GM18499 (cell line): Measurements from ENCODE around the gene UBE2K.
"Not testable (repeated sequence)": the region's sequence is repeated elsewhere in the genome, so short reads cannot be mapped to it uniquely, and the experiment has no call there.

Source experiments
- ATAC-seq: cut with Tn5 transposase; IDR thresholded peaks from one replicate; pipeline ENCODE4 v1.9.1; 2021; ENCODE audit warnings: moderate number of reproducible peaks; ENCODE audit not compliant: insufficient read depth, unreplicated experiment

The UBE2K gene

DNA sequence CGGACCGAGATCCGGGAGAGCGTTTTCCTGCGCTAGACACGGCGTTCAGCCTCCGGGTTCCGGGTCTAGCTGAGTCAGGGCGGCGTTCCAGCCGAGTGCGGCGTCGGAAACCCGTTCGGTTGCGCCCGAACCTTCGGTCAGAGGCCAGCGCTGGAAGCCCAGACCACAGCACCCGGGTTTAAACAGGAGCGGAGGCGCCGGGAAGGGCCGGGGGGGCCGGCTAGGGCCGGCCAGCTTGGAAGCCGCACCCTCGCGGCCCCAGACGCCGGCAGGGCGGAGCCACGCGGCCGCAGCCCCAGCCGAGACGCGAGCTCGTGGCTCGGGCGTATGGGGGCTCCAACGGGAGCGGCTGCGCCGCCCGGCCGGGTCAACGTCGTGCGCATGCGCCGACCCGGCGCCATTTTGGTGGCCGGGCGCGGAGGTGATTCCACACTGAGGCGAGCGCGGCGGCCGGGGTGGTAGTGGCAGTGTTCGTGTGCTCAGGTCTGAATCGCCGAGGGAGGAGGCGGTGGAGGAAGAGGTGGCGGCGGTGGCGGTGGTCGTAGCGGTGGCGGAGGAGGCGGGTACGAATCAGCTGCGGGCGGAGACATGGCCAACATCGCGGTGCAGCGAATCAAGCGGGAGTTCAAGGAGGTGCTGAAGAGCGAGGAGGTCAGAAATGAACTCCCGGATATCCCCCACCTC, at the start of gene UBE2K:
Gene UBE2K, plus strand, starts transcription at position 397 of the 684 bp plus-strand sequence. Its CDS starts 192 bp downstream, at position 589.
- ATAC-seq = peak; percentile 38

DNA sequence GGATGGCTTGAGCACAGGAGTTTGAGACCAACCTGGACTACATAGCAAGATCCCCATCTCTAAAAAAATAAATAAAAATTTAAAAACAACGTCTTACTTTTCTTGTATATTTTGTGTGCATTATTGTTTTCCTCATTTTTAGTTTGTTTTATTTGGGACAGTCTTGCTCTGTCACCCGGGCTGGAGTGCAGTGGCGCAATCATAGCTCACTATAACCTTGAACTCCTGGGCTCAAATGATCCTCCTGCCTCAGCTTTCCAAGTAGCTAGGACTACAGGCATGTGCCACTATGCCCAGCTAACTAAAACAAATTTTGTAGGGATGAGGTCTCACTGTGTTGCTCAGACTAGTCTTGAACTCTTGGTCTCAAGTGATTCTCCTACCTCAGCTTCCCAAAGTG, 49.7 kb upstream of the UBE2K start:
- no peak for ATAC-seq

- no peak for ATAC-seq
Observed at GRCh38 chr4:39648827-39649558, 48.9 kb upstream of the UBE2K start.

DNA sequence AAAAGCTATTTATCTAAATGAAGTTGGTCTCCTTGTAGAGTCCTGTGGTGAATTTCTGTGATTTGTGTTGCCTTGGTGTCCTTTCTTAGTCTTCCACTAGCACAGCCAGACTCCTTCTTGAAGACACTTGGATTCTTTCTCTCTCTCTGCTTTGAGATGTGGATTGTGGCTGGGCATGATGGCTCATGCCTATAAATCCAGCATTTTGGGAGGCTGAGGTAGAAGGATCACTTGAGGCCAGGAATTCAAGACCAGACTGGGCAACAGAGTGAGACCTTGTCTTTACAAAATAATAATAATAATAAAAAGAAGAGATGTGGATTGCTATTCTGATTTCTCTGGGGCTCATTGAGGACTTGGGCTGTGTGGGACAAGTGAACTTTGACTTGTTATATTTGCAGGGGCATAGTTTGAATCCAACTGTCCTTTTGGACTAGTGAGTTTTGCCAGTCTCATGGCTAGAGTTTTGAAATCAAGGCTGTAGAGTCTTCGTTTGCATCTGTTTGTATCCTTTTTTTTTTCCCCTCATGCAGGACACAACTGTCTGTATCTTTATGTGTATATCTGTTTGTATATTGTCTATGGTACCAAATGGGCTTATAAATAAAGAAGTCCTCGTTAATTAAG, 48.2 kb upstream of the UBE2K start:
- no peak for ATAC-seq

- not testable (repeated sequence) for ATAC-seq
Observed at GRCh38 chr4:39651586-39651985, 46.4 kb upstream of the UBE2K start.

- ATAC-seq = no peak
Observed at GRCh38 chr4:39655211-39655610, 42.7 kb upstream of the UBE2K start.

GRCh38 chr4:39655876-39656275, 42.1 kb upstream of the UBE2K start:
- ATAC-seq = no peak

GRCh38 chr4:39656638-39657037, 41.3 kb upstream of the UBE2K start:
- not testable (repeated sequence) for ATAC-seq

- peak; percentile 86 for ATAC-seq
Observed at GRCh38 chr4:39657465-39657864, 40.5 kb upstream of the UBE2K start.

GRCh38 chr4:39658756-39659155, 39.2 kb upstream of the UBE2K start:
- no peak for ATAC-seq

DNA sequence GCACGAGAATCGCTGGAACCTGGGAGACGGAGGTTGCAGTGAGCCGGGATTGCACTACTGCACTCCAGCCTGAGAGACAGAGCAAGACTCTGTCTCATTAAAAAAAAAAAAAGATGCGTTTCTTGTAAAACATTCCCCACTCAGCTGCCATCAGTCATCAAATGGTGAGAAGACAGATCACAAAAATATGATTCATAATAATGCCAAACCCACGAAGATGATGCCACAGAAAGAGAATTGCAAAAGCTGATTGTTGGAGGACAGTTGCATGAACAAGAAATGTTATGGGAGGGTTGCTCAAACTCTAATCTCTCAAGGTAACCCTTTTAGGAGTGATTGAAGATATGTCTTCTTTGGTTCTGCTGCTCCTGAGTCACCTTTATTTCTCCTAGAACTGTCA, 37.9 kb upstream of the UBE2K start:
- no peak for ATAC-seq

GRCh38 chr4:39660757-39661156, 37.2 kb upstream of the UBE2K start:
- no peak for ATAC-seq

- ATAC-seq = no peak
Observed at GRCh38 chr4:39662683-39663082, 35.3 kb upstream of the UBE2K start.

- ATAC-seq = no peak
Observed at GRCh38 chr4:39664828-39665731, 32.9 kb upstream of the UBE2K start.

DNA sequence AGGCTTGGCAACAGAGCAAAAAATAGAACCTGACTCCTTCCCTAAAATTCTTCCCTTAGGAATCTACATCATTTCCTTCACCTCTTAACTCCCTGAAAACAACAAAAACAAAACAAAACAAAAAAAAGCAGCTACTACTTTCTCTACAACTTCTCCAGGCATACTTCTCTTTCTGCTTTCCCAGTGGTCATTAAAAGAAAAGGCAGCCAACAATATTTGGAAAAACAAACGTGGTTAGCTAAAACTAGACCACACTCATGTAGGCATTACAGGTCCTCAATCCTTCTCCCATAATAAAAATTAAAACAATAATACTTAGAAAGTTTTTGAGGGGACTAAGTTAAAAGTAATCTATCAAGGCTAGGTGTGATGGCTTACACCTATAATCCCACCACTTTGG, 30.2 kb upstream of the UBE2K start:
- no peak for ATAC-seq

- ATAC-seq = no peak
Observed at GRCh38 chr4:39668887-39669286, 29.0 kb upstream of the UBE2K start.

DNA sequence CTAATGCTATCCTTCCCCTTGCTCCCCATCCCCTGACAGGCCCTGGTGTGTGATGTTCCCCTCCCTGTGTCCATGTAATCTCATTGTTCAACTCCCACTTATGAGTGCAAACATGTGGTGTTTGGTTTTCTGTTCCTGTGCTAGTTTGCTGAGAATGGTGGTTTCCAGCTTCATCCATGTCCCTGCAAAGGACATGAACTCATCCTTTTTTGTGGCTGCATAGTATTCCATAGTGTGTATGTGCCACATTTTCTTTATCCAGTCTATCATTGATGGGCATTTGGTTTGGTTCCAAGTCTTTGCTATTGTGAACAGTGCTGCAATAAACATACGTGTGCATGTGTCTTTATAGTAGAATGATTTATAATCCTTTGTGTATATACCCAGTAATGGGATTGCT, 27.6 kb upstream of the UBE2K start:
- not testable (repeated sequence) for ATAC-seq

- ATAC-seq = not testable (repeated sequence)
Observed at GRCh38 chr4:39675681-39676080, 22.3 kb upstream of the UBE2K start.

- not testable (repeated sequence) for ATAC-seq
Observed at GRCh38 chr4:39681003-39681402, 16.9 kb upstream of the UBE2K start.

GRCh38 chr4:39682138-39682537, 15.8 kb upstream of the UBE2K start:
- ATAC-seq = peak; percentile 78
